Tibial artery (tissue), 4 donors: ENCODE results near the gene FKTN.

Source experiments
- DNase-seq, 2 donors: peaks; one replicate each; pipeline ENCODE4 v3.0.0-alpha.2; 2019
- H3K27ac ChIP-seq, 2 donors: fragments of 200-600 bp; sonication (generic) in 1 of 2; 1 replicate in 1 of 2; 2 replicates in 1 of 2; pipeline ENCODE4 v1.5.1; 2018 to 2019; ENCODE audit warnings: mild to moderate bottlenecking in 1 of 2
- H3K27me3 ChIP-seq, 2 donors: fragments of 200-600 bp; sonication (generic) in 1 of 2; one replicate each; pipeline versions ENCODE4 v1.5.1 to v1.6.0; 2016 to 2019
- H3K36me3 ChIP-seq, 3 donors: fragments of 200-600 bp; sonication (generic) in 2 of 3; one replicate each; pipeline ENCODE4 v1.5.1; 2016 to 2019; ENCODE audit warnings: mild to moderate bottlenecking in 2 of 3
- H3K4me1 ChIP-seq, 4 donors: fragments of 200-600 bp; sonication (generic) in 2 of 4; 1 replicate in 3 of 4; 2 replicates in 1 of 4; pipeline ENCODE4 v1.5.1; 2016 to 2019
- H3K4me3 ChIP-seq, 2 donors: fragments of 200-600 bp; sonication (generic) in 1 of 2; 1 replicate in 1 of 2; 2 replicates in 1 of 2; pipeline ENCODE4 v1.5.1; 2018 to 2019; ENCODE audit warnings: mild to moderate bottlenecking in 2 of 2
- H3K9me3 ChIP-seq, 3 donors: fragments of 200-600 bp; sonication (generic) in 1 of 3; one replicate each; pipeline ENCODE4 v1.5.1; 2016 to 2019
- intact Hi-C: fragments of 100-400 bp; cut with DNase I; formaldehyde crosslinking; loops from one replicate; pipeline ENCODE4 v1.15.0; 2023; ENCODE audit warnings: low total_unique reads
- TF ChIP-seq, protein P1 (sequence below), 2 experiments: fragments of 200-600 bp in 1 of 2; fragments of 450-650 bp in 1 of 2; IDR thresholded peaks; one replicate each; pipeline ENCODE4 v1.5.1; 2017 to 2019; ENCODE audit warnings: antibody characterized with exemption in 2 of 2, mild to moderate bottlenecking in 1 of 2, moderate library complexity in 1 of 2

FKTN gene

DNA sequence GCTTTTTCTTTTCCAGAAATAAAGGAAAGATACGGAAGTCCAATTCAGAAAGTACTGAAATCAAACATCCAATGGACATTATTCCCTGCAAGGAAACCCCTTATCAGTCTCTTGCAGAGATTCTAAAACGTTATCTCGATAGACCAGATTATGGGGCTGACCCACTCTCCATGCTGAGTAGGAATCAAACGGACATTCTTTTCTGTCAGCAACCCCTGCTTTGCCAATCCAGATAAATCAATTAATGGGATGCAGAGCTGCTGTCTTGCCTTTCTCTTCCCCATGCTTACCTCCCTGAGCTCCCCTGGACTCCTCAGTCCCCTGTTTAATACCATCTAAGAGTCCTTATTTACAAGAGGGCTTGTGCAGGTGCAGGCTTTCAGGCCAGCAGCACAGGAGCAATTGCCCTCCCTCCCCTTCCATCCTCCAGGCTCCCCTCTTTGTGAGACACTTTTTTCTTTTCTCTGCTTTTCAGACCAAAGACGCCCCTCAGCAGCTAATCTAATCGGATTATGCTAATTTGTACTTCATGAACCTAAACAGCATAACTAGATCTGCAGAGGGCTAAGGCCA, 118.5 kb downstream of the FKTN start:
- TF ChIP-seq, protein P1, sequence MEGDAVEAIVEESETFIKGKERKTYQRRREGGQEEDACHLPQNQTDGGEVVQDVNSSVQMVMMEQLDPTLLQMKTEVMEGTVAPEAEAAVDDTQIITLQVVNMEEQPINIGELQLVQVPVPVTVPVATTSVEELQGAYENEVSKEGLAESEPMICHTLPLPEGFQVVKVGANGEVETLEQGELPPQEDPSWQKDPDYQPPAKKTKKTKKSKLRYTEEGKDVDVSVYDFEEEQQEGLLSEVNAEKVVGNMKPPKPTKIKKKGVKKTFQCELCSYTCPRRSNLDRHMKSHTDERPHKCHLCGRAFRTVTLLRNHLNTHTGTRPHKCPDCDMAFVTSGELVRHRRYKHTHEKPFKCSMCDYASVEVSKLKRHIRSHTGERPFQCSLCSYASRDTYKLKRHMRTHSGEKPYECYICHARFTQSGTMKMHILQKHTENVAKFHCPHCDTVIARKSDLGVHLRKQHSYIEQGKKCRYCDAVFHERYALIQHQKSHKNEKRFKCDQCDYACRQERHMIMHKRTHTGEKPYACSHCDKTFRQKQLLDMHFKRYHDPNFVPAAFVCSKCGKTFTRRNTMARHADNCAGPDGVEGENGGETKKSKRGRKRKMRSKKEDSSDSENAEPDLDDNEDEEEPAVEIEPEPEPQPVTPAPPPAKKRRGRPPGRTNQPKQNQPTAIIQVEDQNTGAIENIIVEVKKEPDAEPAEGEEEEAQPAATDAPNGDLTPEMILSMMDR (IDR thresholded peaks at IDR 0.05) = no peak
- intact Hi-C loops = no loop called here
- H3K27ac ChIP-seq = no peak overlapping the region
- no peaks in the 10 kb centered on the region for H3K36me3 ChIP-seq
- H3K4me3 ChIP-seq = no peak overlapping the region
- H3K27me3 ChIP-seq = peaks cover 0 to 7% of the 10 kb centered on the region in 2 donors
- no peak for DNase-seq
- no peaks in the 10 kb centered on the region for H3K9me3 ChIP-seq
- no peaks in the 10 kb centered on the region for H3K4me1 ChIP-seq

DNA sequence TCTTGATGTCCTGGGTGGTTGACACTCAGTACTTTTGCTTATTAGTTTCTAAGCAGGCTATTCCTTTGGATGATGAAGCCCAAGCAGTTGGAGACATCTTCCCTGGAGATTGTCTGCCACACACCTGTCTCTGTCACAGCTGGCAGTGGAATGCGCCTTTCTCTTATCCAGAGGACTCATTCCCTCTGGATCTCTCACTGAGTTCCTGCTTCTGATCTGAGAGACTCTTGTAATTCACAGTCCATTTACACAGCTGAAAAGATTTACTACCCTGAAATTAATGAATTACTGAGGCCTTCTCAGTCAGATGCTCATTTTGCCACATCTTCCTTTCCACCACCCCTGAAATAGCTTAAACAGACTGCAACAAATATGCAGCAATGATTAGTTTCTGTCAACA, 120.2 kb downstream of the FKTN start:
- Histone ChIP-seq H3K9me3 (no peaks in the 10 kb centered on the region), H3K4me3 (no peak overlapping the region), H3K4me1 (no peaks in the 10 kb centered on the region), H3K27ac (no peak overlapping the region), H3K36me3 (no peaks in the 10 kb centered on the region), H3K27me3 (peaks cover 0 to 7% of the 10 kb centered on the region in 2 donors)
- intact Hi-C loops = no loop called here
- TF ChIP-seq, protein P1 (IDR thresholded peaks at IDR 0.05) = no peak
- DNase-seq = no peak

DNA sequence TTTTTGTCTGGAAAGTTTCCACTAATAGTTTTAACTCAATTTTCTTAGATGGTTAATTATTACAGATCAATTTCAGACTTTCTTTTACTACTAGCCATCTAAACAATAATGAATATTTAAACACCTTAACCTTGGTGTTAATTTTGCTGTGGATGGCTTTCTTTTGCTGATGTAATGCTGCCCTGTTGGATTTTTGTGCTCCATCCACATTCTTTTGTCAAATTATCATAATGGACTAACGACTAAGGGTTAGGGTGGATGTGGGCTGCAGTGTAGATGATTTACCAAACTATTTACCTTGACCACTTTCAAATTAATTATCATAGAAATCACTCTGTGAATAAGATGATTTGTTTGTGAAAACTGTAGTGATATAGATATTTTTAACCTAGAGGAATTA, 120.8 kb downstream of the FKTN start:
- DNase-seq = no peak
- H3K9me3 ChIP-seq = no peaks in the 10 kb centered on the region
- intact Hi-C loops = no loop called here

DNA sequence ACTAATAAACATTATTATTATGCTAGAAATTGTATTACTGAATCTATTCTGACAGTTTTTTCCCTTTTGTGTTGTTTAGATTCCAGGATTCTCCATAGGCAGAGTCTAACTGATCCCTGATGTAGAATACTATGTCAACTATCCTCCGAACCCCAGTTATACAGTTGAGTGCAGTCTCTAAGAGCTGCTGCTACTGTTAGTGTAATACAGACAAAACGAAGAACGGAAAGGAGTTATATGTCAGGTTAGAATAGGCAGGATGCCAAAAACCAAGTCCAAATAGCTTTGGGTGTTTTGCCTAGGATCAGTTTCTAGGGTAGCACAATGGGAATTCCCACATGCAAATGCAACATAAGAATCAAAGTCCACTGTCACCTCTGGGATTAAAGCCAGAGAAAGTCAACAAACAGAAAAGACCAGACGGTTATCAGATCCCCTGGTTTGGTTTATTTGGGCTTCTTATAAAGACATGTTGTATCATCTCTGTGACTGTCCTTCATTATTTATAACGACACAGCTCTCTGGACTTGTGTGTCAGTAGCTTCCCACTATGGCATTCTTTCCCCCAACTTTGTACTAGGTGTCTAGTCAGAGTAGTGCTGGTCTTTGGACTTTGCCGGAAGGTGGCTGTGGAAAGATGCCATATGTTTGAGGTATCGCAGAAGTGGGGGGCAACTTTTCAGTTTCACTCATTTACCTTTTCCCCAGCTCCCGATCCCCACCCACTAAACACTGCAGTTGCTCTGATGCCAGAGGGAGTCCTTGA, 121.5 kb downstream of the FKTN start:
- intact Hi-C loops = no loop called here
- no peak overlapping the region for H3K4me3 ChIP-seq

More for the DNA sequence above, 120.8 kb downstream of the FKTN start:
- no peaks in the 10 kb centered on the region for H3K4me1 ChIP-seq
- no peak overlapping the region for H3K27ac ChIP-seq
- TF ChIP-seq, protein P1 (IDR thresholded peaks at IDR 0.05) = no peak
- H3K27me3 ChIP-seq = peaks cover 0 to 4% of the 10 kb centered on the region in 2 donors
- H3K4me3 ChIP-seq = no peak overlapping the region
- H3K36me3 ChIP-seq = no peaks in the 10 kb centered on the region

DNA sequence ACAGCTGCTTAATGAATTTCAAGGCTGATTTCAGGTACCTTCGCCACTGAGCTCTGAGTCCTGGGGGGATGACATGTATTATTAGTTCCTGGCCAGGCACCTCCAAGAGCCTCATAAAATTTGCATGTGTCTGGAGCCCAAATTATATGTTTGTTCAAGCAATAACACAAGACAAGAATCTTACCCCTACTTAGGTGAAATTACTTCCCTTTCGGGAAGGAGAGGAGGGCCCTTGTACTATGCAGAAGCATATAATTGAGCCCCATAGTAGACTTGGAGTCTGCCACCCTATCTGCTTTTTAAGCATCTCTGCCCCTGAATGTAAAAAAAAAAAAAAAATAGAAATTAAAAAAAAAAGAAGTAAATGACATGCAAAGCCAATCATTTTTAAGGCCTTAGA, 123.4 kb downstream of the FKTN start:
- H3K9me3 ChIP-seq = no peaks in the 10 kb centered on the region
- no peak overlapping the region for H3K27ac ChIP-seq
- H3K4me1 ChIP-seq = no peaks in the 10 kb centered on the region
- H3K27me3 ChIP-seq = no peaks in the 10 kb centered on the region
- no peak overlapping the region for H3K4me3 ChIP-seq
- intact Hi-C loops = no loop called here
- no peak for DNase-seq
- no peaks in the 10 kb centered on the region for H3K36me3 ChIP-seq
- TF ChIP-seq, protein P1 (IDR thresholded peaks at IDR 0.05) = no peak

More for the DNA sequence above, 121.5 kb downstream of the FKTN start:
- no peaks in the 10 kb centered on the region for H3K9me3 ChIP-seq
- H3K36me3 ChIP-seq = no peaks in the 10 kb centered on the region
- H3K27ac ChIP-seq = no peak overlapping the region
- H3K27me3 ChIP-seq = no peaks in the 10 kb centered on the region
- TF ChIP-seq, protein P1 (IDR thresholded peaks at IDR 0.05) = no peak
- H3K4me1 ChIP-seq = no peaks in the 10 kb centered on the region
- DNase-seq = no peak
